ENCODE measurements around the gene DDX50.

The DDX50 gene

DNA sequence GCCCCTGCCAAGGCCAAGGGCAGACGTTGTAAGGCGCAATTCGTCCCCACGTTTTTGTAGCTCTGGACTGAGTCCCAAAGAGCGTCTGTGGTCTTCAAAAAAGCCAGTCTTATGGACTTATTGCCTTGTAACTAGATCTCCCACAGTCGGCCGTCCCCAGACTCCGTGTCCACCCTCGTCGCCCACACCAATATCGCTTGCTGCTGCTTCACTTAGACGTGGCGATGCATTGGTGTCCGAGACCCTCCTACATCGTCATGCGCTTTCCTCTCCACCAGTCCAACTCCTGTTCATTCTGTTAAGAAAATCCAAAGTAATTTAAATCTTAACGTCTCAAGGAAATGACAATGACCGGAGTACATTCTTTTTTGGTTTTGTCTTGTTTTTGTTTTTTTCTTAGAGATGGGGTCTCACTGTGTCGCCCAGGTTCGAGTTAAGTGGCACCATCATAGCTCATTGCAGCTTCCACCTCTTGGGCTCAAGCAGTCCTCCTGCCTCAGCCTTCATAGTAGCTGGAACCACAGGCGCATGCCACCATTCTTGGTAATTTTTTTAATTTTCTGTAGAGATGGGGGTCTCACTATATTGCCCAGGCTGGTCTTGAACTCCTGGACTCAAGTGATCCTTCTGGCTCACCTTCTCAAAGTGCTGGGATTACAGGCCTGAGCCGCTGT is 88.3 kb downstream of the DDX50 start:
- H3K27ac ChIP-seq, result peak overlapping the region; percentile 91
- TF ChIP-seq ZFX (IDR thresholded peaks at IDR 0.05; ENCODE audit: borderline replicate concordance), result no peak
- TF ChIP-seq, protein P1, sequence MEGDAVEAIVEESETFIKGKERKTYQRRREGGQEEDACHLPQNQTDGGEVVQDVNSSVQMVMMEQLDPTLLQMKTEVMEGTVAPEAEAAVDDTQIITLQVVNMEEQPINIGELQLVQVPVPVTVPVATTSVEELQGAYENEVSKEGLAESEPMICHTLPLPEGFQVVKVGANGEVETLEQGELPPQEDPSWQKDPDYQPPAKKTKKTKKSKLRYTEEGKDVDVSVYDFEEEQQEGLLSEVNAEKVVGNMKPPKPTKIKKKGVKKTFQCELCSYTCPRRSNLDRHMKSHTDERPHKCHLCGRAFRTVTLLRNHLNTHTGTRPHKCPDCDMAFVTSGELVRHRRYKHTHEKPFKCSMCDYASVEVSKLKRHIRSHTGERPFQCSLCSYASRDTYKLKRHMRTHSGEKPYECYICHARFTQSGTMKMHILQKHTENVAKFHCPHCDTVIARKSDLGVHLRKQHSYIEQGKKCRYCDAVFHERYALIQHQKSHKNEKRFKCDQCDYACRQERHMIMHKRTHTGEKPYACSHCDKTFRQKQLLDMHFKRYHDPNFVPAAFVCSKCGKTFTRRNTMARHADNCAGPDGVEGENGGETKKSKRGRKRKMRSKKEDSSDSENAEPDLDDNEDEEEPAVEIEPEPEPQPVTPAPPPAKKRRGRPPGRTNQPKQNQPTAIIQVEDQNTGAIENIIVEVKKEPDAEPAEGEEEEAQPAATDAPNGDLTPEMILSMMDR (IDR thresholded peaks at IDR 0.05), result no peak

DNA sequence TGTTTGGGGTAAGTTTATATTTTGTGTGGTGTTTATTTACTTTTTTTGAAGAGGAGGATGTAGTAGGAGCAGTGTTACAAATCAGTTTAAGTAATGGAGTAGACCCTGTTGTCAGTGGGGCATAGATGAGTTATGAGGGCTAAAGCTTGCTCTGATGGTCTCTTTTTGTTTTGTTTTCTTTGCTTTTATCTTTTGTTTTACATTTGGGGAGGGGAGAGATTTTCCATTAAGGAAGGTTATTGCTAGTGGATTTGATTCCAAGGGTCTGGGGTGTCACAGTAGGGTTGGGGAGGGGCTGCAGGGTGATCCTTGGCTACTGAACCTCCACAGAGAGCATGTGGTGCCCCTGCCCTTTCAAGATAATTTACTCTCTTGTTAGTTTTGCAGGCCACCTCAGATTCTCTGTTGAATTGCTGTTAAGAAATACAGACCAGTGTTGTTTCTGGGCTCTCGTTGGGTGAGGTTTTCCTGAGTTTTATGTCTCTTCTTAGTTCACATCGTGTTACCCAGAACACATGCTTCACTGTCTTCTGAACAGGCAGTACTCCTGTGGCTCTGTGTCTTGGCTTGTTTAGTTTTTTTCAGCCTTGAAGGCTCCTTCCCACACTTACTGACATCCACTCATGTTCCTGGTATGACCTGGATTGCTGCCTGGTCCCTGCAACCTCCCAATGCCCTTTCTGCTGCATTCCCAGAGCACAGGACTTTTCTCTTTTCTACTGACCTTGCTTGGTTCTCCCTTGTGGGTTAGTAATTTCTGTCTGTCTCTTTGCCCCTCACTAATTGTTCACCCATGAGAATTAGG is 91.7 kb downstream of the DDX50 start:
- TF ChIP-seq, protein P1 (IDR thresholded peaks at IDR 0.05), result no peak
- no peak for TF ChIP-seq ZFX (IDR thresholded peaks at IDR 0.05; ENCODE audit: borderline replicate concordance)
- no peak overlapping the region for H3K27ac ChIP-seq

Measured in 22Rv1 (cell line).